Lower leg skin (tissue), 4 donors: ENCODE results near the gene DNPEP. TPM values are rescaled to one million over a fixed set of nuclear protein-coding genes. Genes with fewer than 3 reads are reported as not detected.
A peak's percentile ranks its signal among the peaks of the same experiment; 100 is the strongest.

Source experiments
- DNase-seq, 2 donors: peaks; one replicate each; pipeline ENCODE4 v3.0.0-alpha.2; 2019; ENCODE audit warnings: low spot score in 2 of 2
- H3K4me3 ChIP-seq: fragments of 200-600 bp; sonication (generic); 2 replicates; pipeline ENCODE4 v1.5.1; 2017; ENCODE audit warnings: mild to moderate bottlenecking, low read depth; ENCODE audit not compliant: poor library complexity, severe bottlenecking
- CTCF ChIP-seq, 3 donors: fragments of 450-650 bp; IDR thresholded peaks; one replicate each; pipeline ENCODE4 v1.5.1; 2016; ENCODE audit warnings: antibody characterized with exemption in 3 of 3, mild to moderate bottlenecking in 3 of 3, moderate library complexity in 2 of 3
- POLR2A ChIP-seq, 2 donors: fragments of 450-650 bp; IDR thresholded peaks; one replicate each; pipeline ENCODE4 v1.6.1; 2016 to 2017; ENCODE audit warnings: antibody characterized with exemption in 2 of 2, mild to moderate bottlenecking in 1 of 2, moderate library complexity in 1 of 2
- WGBS, 2 donors: methylation state at CpG; one replicate each; pipeline ENCODE4 v1.1.5; 2018; 5-methylcytosine and 5-hydroxymethylcytosine counted together
- intact Hi-C: fragments of 100-400 bp; cut with DNase I; formaldehyde crosslinking; loops from one replicate; pipeline ENCODE4 v1.15.0; 2023; ENCODE audit warnings: low total_unique reads
- total RNA-seq, 4 donors: library from RNA; depleted of rRNA; stranded (reverse); fragments of >200 nt; gene quantifications; one replicate each; pipeline ENCODE4 v1.1.0, GENCODE V29; 2016

Gene DNPEP
- total RNA-seq, 4 donors from 2014 or later, result 52.7 to 64.0 (median 57.6) TPM

- no peak for TF ChIP-seq POLR2A (IDR thresholded peaks at IDR 0.05)
- no peak for TF ChIP-seq CTCF (IDR thresholded peaks at IDR 0.05)
- DNase-seq, result no peak
- 82 to 85% methylated on average over 7 of the region's 7 CpGs for WGBS, 2 donors
- intact Hi-C loops, result no loop called here
- H3K4me3 ChIP-seq, result no peak overlapping the region
Measured at GRCh38 chr2:219426534-219427136, 38.9 kb upstream of the DNPEP start.

GRCh38 chr2:219426068-219426443 lies 38.3 kb upstream of the DNPEP start:
- no peak for DNase-seq
- WGBS, 2 donors, result 71 to 72% methylated on average over 7 of the region's 7 CpGs
- H3K4me3 ChIP-seq, result no peak overlapping the region
- no peak for TF ChIP-seq POLR2A (IDR thresholded peaks at IDR 0.05)
- TF ChIP-seq CTCF (IDR thresholded peaks at IDR 0.05), result no peak
- intact Hi-C loops, result no loop called here

GRCh38 chr2:219425238-219426067 lies 37.7 kb upstream of the DNPEP start:
- H3K4me3 ChIP-seq, result no peak overlapping the region
- 83 to 90% methylated on average over 8 of the region's 8 CpGs for WGBS, 2 donors
- intact Hi-C loops, result no loop called here
- no peak for DNase-seq
- TF ChIP-seq POLR2A (IDR thresholded peaks at IDR 0.05) (no peak), CTCF (IDR thresholded peaks at IDR 0.05) (no peak)

- no peak overlapping the region for H3K4me3 ChIP-seq
- 71 to 76% methylated on average over 14 of the region's 14 CpGs for WGBS, 2 donors
- peak in 1 of 3 donors; percentile 16 for TF ChIP-seq CTCF (IDR thresholded peaks at IDR 0.05)
- TF ChIP-seq POLR2A (IDR thresholded peaks at IDR 0.05), result no peak
- intact Hi-C loops, result no loop called here
- DNase-seq, result no peak
Measured at GRCh38 chr2:219423652-219424377, 36.1 kb upstream of the DNPEP start.

- intact Hi-C loops, result no loop called here
- TF ChIP-seq POLR2A (IDR thresholded peaks at IDR 0.05), result no peak
- TF ChIP-seq CTCF (IDR thresholded peaks at IDR 0.05), result no peak
- DNase-seq, result no peak
- no peak overlapping the region for H3K4me3 ChIP-seq
- WGBS, 2 donors, result 88 to 90% methylated on average over 8 of the region's 8 CpGs
Measured at GRCh38 chr2:219422952-219423534, 35.3 kb upstream of the DNPEP start.
